ENCODE results near the gene MYOCOS. TPM values are rescaled to one million over a fixed set of nuclear protein-coding genes. Genes with fewer than 3 reads are reported as not detected.

MYOCOS gene
- total and polyA plus RNA-seq, 2 experiments from 2014 or later, result not detected

- peaks cover 18% of the 10 kb centered on the region for H3K4me1 ChIP-seq (ENCODE audit: insufficient read depth)
- DNase-seq, result no peak
- H3K4me3 ChIP-seq, result no peak within 1 kb of the TSS
- H4K20me1 ChIP-seq (ENCODE audit: insufficient read depth), result no peaks in the 10 kb centered on the region
- WGBS, 2 experiments (ENCODE audit: low coverage in 1 of 2, low lambda C conversion rate in 2 of 2, missing lambda C conversion rate in 2 of 2), result 53 to 58% methylated on average over 8 of the region's 8 CpGs
- no peaks in the 10 kb centered on the region for H3K36me3 ChIP-seq (ENCODE audit: low read depth)
- H3K27me3 ChIP-seq (replicated peaks; ENCODE audit: insufficient read depth), result no peaks in the 10 kb centered on the region
- no peaks in the 10 kb centered on the region for H3K9me3 ChIP-seq (ENCODE audit: low read depth)
- peaks cover 21% of the 10 kb centered on the region; the same call in 1 of the 2 replicates for H3F3A ChIP-seq (ENCODE audit: insufficient read depth)
- no peak within 1 kb of the TSS for H2AFZ ChIP-seq
- no peaks in the 10 kb centered on the region for H3K79me2 ChIP-seq (ENCODE audit: insufficient read depth)
- no peaks in the 10 kb centered on the region for H3K9me2 ChIP-seq (ENCODE audit: insufficient read depth)
- no peak within 1 kb of the TSS for H3K4me2 ChIP-seq (ENCODE audit: unreplicated experiment)
- H3K27ac ChIP-seq, result no peak within 1 kb of the TSS
- no peak within 1 kb of the TSS for H3K9ac ChIP-seq
- TF ChIP-seq EZH2 (IDR thresholded peaks at IDR 0.05; ENCODE audit: insufficient read depth, poor library complexity, severe bottlenecking) (no peak), EZH2phosphoT487 (IDR thresholded peaks at IDR 0.05; ENCODE audit: insufficient read depth, low read depth) (no peak)
- in situ Hi-C loops (cut with MboI), result no loop called here
Measured at GRCh38 chr1:171652234-171652822, 30.3 kb downstream of the MYOCOS start, which contains the start of gene MYOC. Gene MYOC, minus strand, starts transcription at chr1:171652688. Its CDS starts 77 bp downstream, at chr1:171652611.

GRCh38 chr1:171653796-171654195, 31.8 kb downstream of the MYOCOS start:
- H3K9me3 ChIP-seq (ENCODE audit: low read depth), result no peaks in the 10 kb centered on the region
- no peaks in the 10 kb centered on the region for H3K36me3 ChIP-seq (ENCODE audit: low read depth)
- H3K27me3 ChIP-seq (replicated peaks; ENCODE audit: insufficient read depth), result no peaks in the 10 kb centered on the region
- 94 to 95% methylated on average over 1 of the region's 1 CpG for WGBS, 2 experiments (ENCODE audit: low coverage in 1 of 2, low lambda C conversion rate in 2 of 2, missing lambda C conversion rate in 2 of 2)
- H3F3A ChIP-seq (ENCODE audit: insufficient read depth), result peaks cover 21% of the 10 kb centered on the region; the same call in 1 of the 2 replicates
- no peak overlapping the region for H3K4me3 ChIP-seq
- peak overlapping the region; percentile 86 for H2AFZ ChIP-seq
- DNase-seq, result peak; percentile 7
- peak overlapping the region; percentile 43 for H3K27ac ChIP-seq
- in situ Hi-C loops (cut with MboI), result no loop called here
- H3K4me2 ChIP-seq (ENCODE audit: unreplicated experiment), result peak overlapping the region; percentile 65
- H4K20me1 ChIP-seq (ENCODE audit: insufficient read depth), result no peaks in the 10 kb centered on the region
- H3K9ac ChIP-seq, result no peak overlapping the region
- TF ChIP-seq EZH2 (IDR thresholded peaks at IDR 0.05; ENCODE audit: insufficient read depth, poor library complexity, severe bottlenecking) (no peak), EZH2phosphoT487 (IDR thresholded peaks at IDR 0.05; ENCODE audit: insufficient read depth, low read depth) (no peak)
- H3K4me1 ChIP-seq (ENCODE audit: insufficient read depth), result peaks cover 18% of the 10 kb centered on the region
- H3K9me2 ChIP-seq (ENCODE audit: insufficient read depth), result no peaks in the 10 kb centered on the region
- H3K79me2 ChIP-seq (ENCODE audit: insufficient read depth), result no peaks in the 10 kb centered on the region

- peak overlapping the region; percentile 32 for H3K9ac ChIP-seq
- H3K4me2 ChIP-seq (ENCODE audit: unreplicated experiment), result peak overlapping the region; percentile 65
- in situ Hi-C loops (cut with MboI), result no loop called here
- TF ChIP-seq EZH2 (IDR thresholded peaks at IDR 0.05; ENCODE audit: insufficient read depth, poor library complexity, severe bottlenecking) (no peak), EZH2phosphoT487 (IDR thresholded peaks at IDR 0.05; ENCODE audit: insufficient read depth, low read depth) (no peak)
- peaks cover 21% of the 10 kb centered on the region; the same call in 1 of the 2 replicates for H3F3A ChIP-seq (ENCODE audit: insufficient read depth)
- H2AFZ ChIP-seq, result peak overlapping the region; percentile 86
- H3K9me3 ChIP-seq (ENCODE audit: low read depth), result no peaks in the 10 kb centered on the region
- peaks cover 18% of the 10 kb centered on the region for H3K4me1 ChIP-seq (ENCODE audit: insufficient read depth)
- no peaks in the 10 kb centered on the region for H3K27me3 ChIP-seq (replicated peaks; ENCODE audit: insufficient read depth)
- H3K79me2 ChIP-seq (ENCODE audit: insufficient read depth), result no peaks in the 10 kb centered on the region
- H3K4me3 ChIP-seq, result peak overlapping the region; percentile 1; the same call in 1 of the 2 replicates
- no peaks in the 10 kb centered on the region for H3K9me2 ChIP-seq (ENCODE audit: insufficient read depth)
- no peaks in the 10 kb centered on the region for H3K36me3 ChIP-seq (ENCODE audit: low read depth)
- H4K20me1 ChIP-seq (ENCODE audit: insufficient read depth), result no peaks in the 10 kb centered on the region
- H3K27ac ChIP-seq, result peak overlapping the region; percentile 43
- WGBS, 2 experiments (ENCODE audit: low coverage in 1 of 2, low lambda C conversion rate in 2 of 2, missing lambda C conversion rate in 2 of 2), result 38 to 43% methylated on average over 8 of the region's 8 CpGs
- DNase-seq, result peak; percentile 50
Measured at GRCh38 chr1:171654201-171654941, 32.3 kb downstream of the MYOCOS start.

DNA sequence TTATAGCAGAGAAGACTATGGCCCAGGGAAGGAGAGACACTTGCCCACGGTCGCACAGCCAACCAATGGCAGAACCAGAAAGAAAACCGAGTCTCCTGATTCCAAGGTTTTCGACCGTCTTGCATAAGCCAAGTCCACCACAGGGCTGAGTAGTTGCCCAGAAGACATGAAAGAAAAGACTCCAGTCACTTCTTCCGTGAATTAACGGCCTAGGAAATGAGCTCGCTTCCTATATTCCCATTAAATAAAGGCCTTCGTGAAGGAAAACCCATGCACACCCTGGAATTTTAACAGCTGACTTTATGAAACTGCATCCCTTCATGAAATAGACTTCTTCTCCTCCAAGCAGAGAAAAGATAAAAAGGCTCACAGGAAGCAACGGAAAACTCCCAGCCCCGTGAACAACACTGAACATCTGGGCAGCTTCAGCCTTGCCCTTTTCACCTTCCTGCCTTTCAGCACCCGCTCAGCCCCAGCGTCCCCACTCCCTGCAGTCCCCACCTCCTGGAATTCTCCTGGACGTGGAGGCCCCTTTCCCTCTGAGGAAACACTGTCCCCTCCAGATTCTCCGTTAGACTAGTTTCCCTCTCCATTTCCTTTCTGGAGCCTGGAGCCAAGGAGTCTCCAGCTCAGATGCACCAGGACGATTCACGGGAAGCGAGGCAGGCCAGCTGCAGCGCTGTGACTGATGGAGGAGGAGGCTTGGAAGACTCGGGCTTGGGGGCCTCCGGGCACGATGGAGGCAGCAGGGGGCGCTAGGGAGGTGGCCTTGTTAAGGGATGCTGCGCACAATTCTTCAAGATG, 33.1 kb downstream of the MYOCOS start:
- no peaks in the 10 kb centered on the region for H4K20me1 ChIP-seq (ENCODE audit: insufficient read depth)
- no peaks in the 10 kb centered on the region for H3K9me3 ChIP-seq (ENCODE audit: low read depth)
- H3K4me3 ChIP-seq, result peak overlapping the region; percentile 27
- peak overlapping the region; percentile 65 for H3K4me2 ChIP-seq (ENCODE audit: unreplicated experiment)
- H3K9ac ChIP-seq, result peak overlapping the region; percentile 32
- DNase-seq, result peak; percentile 77
- H2AFZ ChIP-seq, result peak overlapping the region; percentile 86
- no peaks in the 10 kb centered on the region for H3K9me2 ChIP-seq (ENCODE audit: insufficient read depth)
- H3K27ac ChIP-seq, result peak overlapping the region; percentile 43
- no peaks in the 10 kb centered on the region for H3K79me2 ChIP-seq (ENCODE audit: insufficient read depth)
- H3K36me3 ChIP-seq (ENCODE audit: low read depth), result no peaks in the 10 kb centered on the region
- H3K27me3 ChIP-seq (replicated peaks; ENCODE audit: insufficient read depth), result no peaks in the 10 kb centered on the region
- in situ Hi-C loops (cut with MboI), result no loop called here
- TF ChIP-seq EZH2 (IDR thresholded peaks at IDR 0.05; ENCODE audit: insufficient read depth, poor library complexity, severe bottlenecking) (no peak), EZH2phosphoT487 (IDR thresholded peaks at IDR 0.05; ENCODE audit: insufficient read depth, low read depth) (no peak)
- peaks cover 21% of the 10 kb centered on the region; the same call in 1 of the 2 replicates for H3F3A ChIP-seq (ENCODE audit: insufficient read depth)
- peaks cover 18% of the 10 kb centered on the region for H3K4me1 ChIP-seq (ENCODE audit: insufficient read depth)
- 13 to 14% methylated on average over 24 of the region's 24 CpGs for WGBS, 2 experiments (ENCODE audit: low coverage in 1 of 2, low lambda C conversion rate in 2 of 2, missing lambda C conversion rate in 2 of 2)
